Mucosa of rectum (tissue), 2 donors: ENCODE results near the gene AFF3.
"Not testable (repeated sequence)": the region's sequence is repeated elsewhere in the genome, so short reads cannot be mapped to it uniquely, and the experiment has no call there.

Experiments
- H3K27ac ChIP-seq, 2 donors: one replicate each; pipeline ENCODE4 v1.7.0; 2013; ENCODE audit warnings: inconsistent platforms in 2 of 2, low read depth in 2 of 2, low read length in 2 of 2
- H3K27me3 ChIP-seq, 2 donors: one replicate each; pipeline ENCODE4 v1.7.0; 2013; ENCODE audit warnings: low read length in 2 of 2; ENCODE audit not compliant: control insufficient read depth in 2 of 2, insufficient read depth in 2 of 2
- H3K36me3 ChIP-seq, 2 donors: one replicate each; pipeline ENCODE4 v1.7.0; 2013; ENCODE audit warnings: low read length in 2 of 2; ENCODE audit not compliant: control insufficient read depth in 2 of 2, insufficient read depth in 2 of 2
- H3K4me1 ChIP-seq, 2 donors: one replicate each; pipeline ENCODE4 v1.7.0; 2013; ENCODE audit warnings: low read length in 2 of 2, mild to moderate bottlenecking in 1 of 2; ENCODE audit not compliant: control insufficient read depth in 2 of 2, insufficient read depth in 2 of 2
- H3K4me3 ChIP-seq, 2 donors: one replicate each; pipeline ENCODE4 v1.7.0; 2013; ENCODE audit warnings: low read length in 2 of 2
- H3K9ac ChIP-seq, 2 donors: one replicate each; pipeline ENCODE4 v1.7.0; 2013; ENCODE audit warnings: low read length in 2 of 2, low read depth in 1 of 2, mild to moderate bottlenecking in 1 of 2
- H3K9me3 ChIP-seq, 2 donors: one replicate each; pipeline ENCODE4 v1.7.0; 2013; ENCODE audit warnings: low read length in 2 of 2; ENCODE audit not compliant: control insufficient read depth in 2 of 2
- donor health status: healthy.
- donor health status: Normal muscosa, but diverticular disease.

The AFF3 gene

GRCh38 chr2:99776206-99776905 is 366.0 kb downstream of the AFF3 start:
- no peaks in the 10 kb centered on the region for H3K4me1 ChIP-seq
- H3K36me3 ChIP-seq, result no peaks in the 10 kb centered on the region
- H3K9ac ChIP-seq, result no peak overlapping the region
- H3K9me3 ChIP-seq, result no peaks in the 10 kb centered on the region
- no peak overlapping the region for H3K4me3 ChIP-seq
- H3K27ac ChIP-seq, result no peak overlapping the region
- no peaks in the 10 kb centered on the region for H3K27me3 ChIP-seq

- no peaks in the 10 kb centered on the region for H3K9me3 ChIP-seq
- H3K9ac ChIP-seq, result no peak overlapping the region
- no peaks in the 10 kb centered on the region for H3K27me3 ChIP-seq
- no peak overlapping the region for H3K27ac ChIP-seq
- H3K4me3 ChIP-seq, result no peak overlapping the region
- no peaks in the 10 kb centered on the region for H3K4me1 ChIP-seq
- no peaks in the 10 kb centered on the region for H3K36me3 ChIP-seq
Measured at GRCh38 chr2:99775585-99775984, 366.8 kb downstream of the AFF3 start.

GRCh38 chr2:99773642-99774041 is 368.7 kb downstream of the AFF3 start:
- not testable (repeated sequence) for H3K36me3 ChIP-seq, H3K9me3 ChIP-seq, H3K4me1 ChIP-seq, H3K27ac ChIP-seq, H3K4me3 ChIP-seq, H3K27me3 ChIP-seq, H3K9ac ChIP-seq

DNA sequence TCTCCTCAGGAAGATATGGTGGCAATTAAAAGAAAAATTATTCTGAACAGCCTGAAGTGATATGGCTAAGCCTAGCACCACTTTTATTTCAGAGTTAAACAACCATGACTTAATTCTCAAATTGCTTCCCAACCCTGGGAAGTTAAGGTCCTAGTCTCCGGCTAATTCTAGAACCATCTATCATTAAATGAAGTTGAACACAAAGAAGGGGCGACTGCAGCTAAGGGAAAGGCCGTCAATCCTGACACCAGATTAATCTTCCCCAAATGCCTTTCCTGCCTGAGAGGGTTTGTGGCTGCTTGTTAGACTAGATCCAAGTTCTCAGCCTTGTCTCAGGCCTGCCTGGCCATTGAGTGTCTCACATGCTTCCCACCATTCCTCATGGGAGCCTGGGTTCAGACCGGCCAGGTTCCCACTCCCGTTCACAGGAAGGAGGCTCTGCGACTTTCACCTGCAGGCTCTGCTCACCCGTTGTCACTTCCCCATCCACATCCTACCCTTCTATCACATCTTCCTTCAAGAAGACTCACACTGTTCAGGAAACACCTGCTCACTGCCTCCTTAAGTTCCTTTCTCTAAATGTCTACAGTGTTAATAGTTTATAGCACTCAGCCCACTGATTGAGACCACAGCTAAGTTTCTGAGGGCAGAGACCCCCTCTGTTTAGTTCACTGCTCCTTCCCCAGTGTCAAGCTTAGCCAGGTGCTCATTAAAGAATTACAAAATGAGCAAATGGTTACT is 369.6 kb downstream of the AFF3 start:
- H3K9ac ChIP-seq, result no peak overlapping the region
- H3K4me3 ChIP-seq, result no peak overlapping the region
- no peaks in the 10 kb centered on the region for H3K36me3 ChIP-seq
- H3K27ac ChIP-seq, result peak overlapping the region in 1 of 2 donors; percentile 23
- H3K9me3 ChIP-seq, result no peaks in the 10 kb centered on the region
- no peaks in the 10 kb centered on the region for H3K27me3 ChIP-seq
- no peaks in the 10 kb centered on the region for H3K4me1 ChIP-seq

DNA sequence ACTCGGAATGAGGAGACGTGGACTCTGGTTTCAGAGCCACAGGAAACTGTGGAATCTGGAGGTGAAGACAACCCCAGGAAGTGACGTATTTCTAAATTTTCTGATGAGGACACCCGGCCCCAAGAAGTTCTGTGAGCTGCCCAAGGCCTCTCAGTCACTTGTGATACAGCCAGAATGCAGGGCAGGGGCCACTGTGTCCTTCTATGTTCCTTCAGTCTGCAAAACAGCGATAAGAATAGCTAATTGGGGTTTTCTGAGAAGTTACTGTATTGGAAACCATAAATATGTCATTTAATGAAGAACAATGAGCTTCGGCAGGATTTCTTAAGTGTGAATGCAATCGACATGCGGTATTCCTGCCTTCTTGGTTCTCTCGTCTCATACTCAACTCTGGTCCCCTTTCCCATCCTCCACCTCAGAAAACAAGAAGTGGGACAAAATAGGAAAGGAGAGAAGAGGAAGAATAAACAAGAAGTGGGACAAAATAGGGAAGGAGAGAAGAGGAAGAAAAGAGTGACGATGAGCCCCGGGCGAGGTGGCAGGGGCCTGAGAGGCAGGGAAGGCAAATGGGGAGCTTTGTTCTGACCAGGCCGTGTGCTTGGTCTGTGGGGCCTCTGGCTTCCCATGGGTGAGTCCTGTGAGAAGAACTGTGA is 370.6 kb downstream of the AFF3 start:
- Histone ChIP-seq H3K9ac (no peak overlapping the region), H3K27me3 (no peaks in the 10 kb centered on the region), H3K4me3 (no peak overlapping the region), H3K9me3 (no peaks in the 10 kb centered on the region), H3K4me1 (no peaks in the 10 kb centered on the region), H3K36me3 (no peaks in the 10 kb centered on the region), H3K27ac (peak overlapping the region in 1 of 2 donors; percentile 23)

DNA sequence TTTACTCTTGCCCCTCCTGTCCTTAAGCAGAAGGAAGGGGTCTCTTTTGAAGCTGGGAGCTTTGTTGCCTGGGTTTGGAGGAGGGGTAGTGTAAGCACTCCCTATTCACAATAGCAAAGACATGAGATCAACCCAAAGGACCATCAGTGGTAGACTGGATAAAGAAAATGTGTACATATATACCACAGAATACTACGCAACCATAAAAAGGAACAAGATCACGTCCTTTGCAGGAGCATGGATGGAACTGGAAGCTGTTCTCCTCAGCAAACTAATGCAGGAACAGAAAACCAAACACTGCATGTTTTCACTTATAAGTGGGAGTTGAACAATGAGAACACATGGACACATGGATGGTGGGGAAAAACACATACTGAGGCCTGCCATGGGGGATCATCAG is 371.5 kb downstream of the AFF3 start:
- H3K27me3 ChIP-seq, result no peaks in the 10 kb centered on the region

DNA sequence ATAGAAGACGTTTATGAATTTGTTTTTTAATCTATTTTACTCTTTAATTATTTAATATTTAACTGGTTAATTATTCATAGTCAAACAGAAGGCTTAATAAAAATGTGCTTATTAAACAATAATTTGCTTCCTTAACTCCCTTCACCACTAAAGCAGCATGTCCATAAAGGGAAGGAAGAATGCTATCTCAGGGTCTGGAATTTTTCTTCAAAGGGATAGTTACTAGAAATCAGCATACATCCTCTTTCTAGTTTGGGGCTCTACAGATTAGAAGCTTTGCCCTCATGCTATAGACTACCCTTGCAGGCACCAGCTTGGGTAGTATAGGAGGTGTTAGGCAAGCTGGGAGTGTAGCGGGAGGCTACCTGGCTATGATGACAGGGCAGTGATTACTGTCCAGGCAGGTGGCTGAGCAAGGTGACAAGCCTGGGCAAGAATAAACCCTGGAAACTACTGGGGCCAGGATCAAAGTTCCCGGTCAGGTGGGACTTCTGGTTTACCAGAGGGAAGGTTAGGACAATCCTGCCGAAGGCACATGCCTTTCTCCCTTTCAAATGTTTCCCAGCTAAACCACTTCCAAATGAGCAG is 376.6 kb downstream of the AFF3 start:
- Histone ChIP-seq H3K36me3 (no peaks in the 10 kb centered on the region), H3K9me3 (no peaks in the 10 kb centered on the region), H3K9ac (no peak overlapping the region), H3K27ac (no peak overlapping the region), H3K27me3 (no peaks in the 10 kb centered on the region), H3K4me3 (no peak overlapping the region), H3K4me1 (no peaks in the 10 kb centered on the region)

More for the DNA sequence above, 371.5 kb downstream of the AFF3 start:
- H3K36me3 ChIP-seq, result no peaks in the 10 kb centered on the region
- H3K9ac ChIP-seq, result no peak overlapping the region
- no peaks in the 10 kb centered on the region for H3K4me1 ChIP-seq
- H3K4me3 ChIP-seq, result no peak overlapping the region
- no peaks in the 10 kb centered on the region for H3K9me3 ChIP-seq
- peak overlapping the region in 1 of 2 donors; percentile 19 for H3K27ac ChIP-seq

DNA sequence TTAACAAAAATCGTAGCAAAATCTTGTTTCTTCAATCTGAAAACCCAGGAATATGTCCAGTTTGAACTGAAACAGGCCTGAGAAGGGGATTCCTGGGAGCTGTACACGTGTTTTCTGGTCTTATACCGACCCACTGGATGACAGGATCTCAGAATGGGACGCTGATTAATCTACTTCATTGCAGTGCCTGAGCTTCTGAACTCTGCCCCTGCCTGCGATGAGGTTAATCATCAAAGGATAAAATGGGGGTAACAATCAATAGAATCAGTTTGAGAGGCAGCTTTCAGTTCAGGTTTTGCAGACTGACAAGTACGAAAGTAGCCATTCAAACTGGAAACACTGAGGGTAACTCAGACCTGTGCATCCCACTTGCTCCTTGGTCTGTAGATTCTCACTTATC is 378.6 kb downstream of the AFF3 start:
- H3K9ac ChIP-seq, result no peak overlapping the region

GRCh38 chr2:99762714-99763113 is 379.7 kb downstream of the AFF3 start:
- H3K27me3 ChIP-seq, result no peaks in the 10 kb centered on the region
- no peaks in the 10 kb centered on the region for H3K4me1 ChIP-seq
- no peak overlapping the region for H3K9ac ChIP-seq
- no peak overlapping the region for H3K27ac ChIP-seq
- no peak overlapping the region for H3K4me3 ChIP-seq
- H3K36me3 ChIP-seq, result no peaks in the 10 kb centered on the region
- H3K9me3 ChIP-seq, result no peaks in the 10 kb centered on the region

More for the DNA sequence above, 378.6 kb downstream of the AFF3 start:
- Histone ChIP-seq H3K27ac (no peak overlapping the region), H3K36me3 (no peaks in the 10 kb centered on the region), H3K4me3 (no peak overlapping the region), H3K27me3 (no peaks in the 10 kb centered on the region), H3K4me1 (no peaks in the 10 kb centered on the region), H3K9me3 (no peaks in the 10 kb centered on the region)

GRCh38 chr2:99757611-99758114 is 384.7 kb downstream of the AFF3 start:
- H3K9me3 ChIP-seq, result no peaks in the 10 kb centered on the region
- no peaks in the 10 kb centered on the region for H3K27me3 ChIP-seq
- no peak overlapping the region for H3K4me3 ChIP-seq
- no peaks in the 10 kb centered on the region for H3K36me3 ChIP-seq
- no peak overlapping the region for H3K27ac ChIP-seq
- no peaks in the 10 kb centered on the region for H3K4me1 ChIP-seq
- no peak overlapping the region for H3K9ac ChIP-seq
